Activated CD4-positive, alpha-beta T cell treated with anti-CD3 and anti-CD28 coated beads for 1 hour (primary cell): ENCODE measurements around the gene PNPLA7.

Experiments used
- DNase-seq: peaks from one replicate; pipeline ENCODE4 v3.0.0-alpha.2; 2020

Gene PNPLA7

DNA sequence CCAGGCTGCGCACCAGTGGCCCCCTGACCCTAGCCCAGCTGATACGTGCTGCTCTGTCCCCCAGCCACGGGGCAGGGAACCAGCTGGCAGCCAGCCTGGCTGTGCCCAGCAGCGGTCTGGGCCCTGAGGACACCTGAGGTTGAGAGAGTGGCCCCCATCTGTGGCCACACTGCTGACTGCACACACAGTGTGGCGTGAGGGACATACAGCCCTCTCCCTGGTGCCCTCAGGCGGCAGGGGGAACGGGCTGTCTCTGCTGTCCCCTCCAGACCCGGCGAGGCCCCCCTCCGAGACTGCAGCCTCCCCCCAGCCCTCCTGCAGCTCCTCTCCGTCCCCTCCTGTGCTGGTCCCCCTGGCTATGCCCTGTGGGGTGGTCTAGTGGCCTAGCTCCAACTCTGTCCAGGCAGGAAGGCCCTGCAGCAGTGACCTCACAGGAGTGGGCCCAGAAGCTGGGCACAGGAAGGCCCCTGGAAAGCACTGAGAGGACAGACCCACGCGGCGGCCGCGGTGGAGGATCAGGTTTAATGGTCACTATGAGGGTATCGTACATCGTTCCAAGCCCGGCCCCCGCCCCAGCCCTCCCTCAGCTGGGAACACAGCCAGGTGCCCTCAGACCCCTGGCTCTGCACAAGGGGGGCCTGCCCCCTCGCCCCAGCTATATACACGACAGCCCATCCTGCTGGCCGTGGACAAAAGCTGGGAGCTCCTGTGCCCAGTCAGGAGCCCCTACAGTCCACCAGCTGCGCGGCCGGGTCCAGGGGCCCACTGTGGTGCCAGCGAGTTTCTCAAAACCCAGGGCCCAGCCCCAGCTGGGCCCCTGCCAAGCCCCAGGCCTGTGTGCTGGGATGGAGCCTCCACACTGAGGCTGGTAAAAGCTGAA lies 102.2 kb downstream of the PNPLA7 start:
- no peak for DNase-seq

DNA sequence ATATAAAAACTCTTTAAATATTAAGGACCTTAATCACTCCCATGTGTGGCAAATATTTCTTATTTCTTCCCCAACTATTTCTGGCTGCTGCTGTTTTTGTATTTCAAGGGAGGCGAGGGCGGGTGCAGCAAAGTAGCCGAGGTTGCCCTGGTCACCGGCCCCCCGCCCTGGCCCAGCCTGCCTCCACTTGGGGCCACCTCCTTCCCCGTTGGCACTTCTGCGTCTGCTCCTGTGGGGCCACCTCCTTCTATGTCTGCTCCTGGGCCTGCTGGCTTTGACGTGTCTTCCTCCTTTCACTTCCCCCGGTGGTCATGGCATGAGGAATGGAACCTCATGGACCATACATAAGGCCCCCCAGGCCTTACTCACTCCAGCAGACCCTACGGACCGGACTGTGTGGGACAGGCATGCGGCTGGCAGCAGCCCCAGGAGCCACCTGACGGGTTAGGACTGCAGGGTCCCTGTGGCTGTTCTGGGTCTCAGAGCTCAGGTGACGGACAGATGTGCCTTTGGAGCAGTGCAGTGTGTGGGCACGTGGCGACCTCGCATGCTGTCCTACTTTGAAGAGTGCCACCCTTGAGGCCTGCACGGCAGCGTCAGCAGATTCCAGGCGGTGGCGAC lies 103.2 kb downstream of the PNPLA7 start:
- DNase-seq: no peak

DNA sequence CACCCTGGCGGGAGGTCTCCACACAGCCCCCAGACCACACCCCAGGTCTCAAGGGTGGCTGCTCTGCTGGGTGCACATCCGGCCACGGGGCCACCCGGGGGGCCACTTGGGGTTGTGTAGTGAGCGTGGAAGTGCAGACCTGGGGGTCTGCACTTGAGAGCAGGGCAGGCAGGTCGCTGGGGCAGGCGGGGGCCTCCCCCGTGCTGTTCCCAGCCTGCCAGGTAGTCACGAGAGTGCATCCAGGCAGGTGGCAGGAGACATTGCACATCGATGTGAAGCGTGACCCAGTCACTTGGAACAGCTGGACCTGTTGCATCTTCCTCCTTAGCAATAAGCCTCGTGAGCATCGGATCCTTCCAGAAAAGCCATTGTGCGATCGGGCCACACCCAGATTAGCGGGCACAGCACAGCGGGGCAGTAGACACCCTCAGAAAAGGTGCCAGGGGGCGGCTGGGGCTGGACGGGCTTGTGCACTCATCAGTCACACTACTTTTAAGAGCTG lies 104.2 kb downstream of the PNPLA7 start:
- DNase-seq: no peak

DNA sequence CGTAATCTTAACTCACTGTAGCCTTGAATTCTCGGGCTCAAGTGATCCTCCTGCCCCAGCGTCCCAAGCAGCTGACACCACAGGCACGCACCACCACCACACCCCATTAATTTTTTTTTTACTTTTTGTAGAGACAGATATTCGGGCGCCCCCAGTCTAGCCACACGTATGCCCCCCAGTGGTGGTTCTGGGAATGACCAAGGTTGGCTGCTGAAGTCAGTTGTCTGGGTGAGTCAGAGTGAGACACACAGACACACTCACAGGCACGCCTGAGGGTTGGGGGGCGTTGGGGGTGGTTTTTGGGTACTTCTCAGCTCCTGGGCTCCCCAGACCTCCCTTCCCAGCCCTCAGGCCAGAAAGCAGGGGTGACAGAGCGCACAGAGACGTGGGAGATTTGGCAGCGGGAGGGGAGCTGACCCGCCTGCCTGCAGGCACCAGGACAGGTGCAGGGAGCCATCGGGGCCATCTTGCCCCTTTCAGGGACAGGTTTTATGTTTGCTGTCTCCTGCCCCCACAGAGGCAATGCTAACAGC lies 104.9 kb downstream of the PNPLA7 start:
- peak; percentile 75 for DNase-seq

GRCh38 chr9:137444106-137444790 lies 106.0 kb downstream of the PNPLA7 start:
- DNase-seq: no peak

DNA sequence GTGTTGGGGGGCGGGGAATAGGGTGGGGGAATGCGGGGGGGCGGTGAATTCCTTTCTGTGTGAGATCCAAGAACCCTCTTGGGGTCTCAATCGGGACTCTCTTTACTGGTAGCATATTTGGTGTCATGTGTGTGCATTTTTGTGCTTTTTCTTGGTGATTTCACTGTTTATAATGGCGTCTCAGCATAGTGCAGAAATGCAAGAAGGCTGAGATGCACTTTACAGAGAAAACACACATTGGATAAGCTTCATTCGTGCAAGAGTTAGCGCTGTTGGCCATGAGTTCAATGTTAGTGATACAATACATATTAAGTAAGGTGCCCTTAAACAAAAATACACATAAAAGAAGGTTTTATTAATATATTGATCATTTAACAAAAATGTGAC lies 108.3 kb downstream of the PNPLA7 start:
- DNase-seq: no peak

GRCh38 chr9:137441289-137441934 lies 108.8 kb downstream of the PNPLA7 start, which contains the start of gene ENTPD8:
Gene ENTPD8 (minus strand): TSS chr9:137441357. CDS start chr9:137438285, 3,072 bp downstream.
- no peak for DNase-seq

DNA sequence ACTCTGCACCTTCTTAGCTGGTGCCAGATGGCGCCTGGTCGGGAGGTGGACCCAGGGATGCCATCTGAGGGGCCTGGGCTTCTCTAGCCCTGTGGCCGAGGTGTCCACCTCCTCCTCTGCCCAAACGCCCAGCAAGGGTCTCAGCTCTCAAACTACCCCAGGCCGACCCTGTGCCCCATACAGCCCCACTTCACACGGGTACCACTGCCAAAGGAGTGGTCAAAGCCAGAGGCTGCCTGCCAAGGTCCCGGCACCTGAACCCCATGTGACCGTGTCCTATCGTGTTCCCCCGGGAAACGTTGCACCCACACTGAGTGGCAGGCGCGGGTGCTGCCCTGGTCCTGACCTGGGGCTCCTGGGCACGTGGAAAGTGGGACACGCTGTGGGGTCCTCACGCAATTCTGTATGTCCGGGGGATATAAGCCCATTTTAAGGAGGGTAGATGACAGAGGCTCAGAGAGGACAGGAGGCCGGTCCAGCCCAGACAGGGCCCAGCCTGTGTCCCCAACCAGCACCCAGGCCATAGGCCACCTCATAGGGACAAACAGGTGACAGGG lies 111.0 kb downstream of the PNPLA7 start:
- no peak for DNase-seq

- DNase-seq: no peak
Observed at GRCh38 chr9:137438591-137439157, 111.5 kb downstream of the PNPLA7 start.

GRCh38 chr9:137437691-137438590 lies 112.3 kb downstream of the PNPLA7 start:
- DNase-seq: no peak

- no peak for DNase-seq
Observed at GRCh38 chr9:137436761-137437600, 113.2 kb downstream of the PNPLA7 start.

DNA sequence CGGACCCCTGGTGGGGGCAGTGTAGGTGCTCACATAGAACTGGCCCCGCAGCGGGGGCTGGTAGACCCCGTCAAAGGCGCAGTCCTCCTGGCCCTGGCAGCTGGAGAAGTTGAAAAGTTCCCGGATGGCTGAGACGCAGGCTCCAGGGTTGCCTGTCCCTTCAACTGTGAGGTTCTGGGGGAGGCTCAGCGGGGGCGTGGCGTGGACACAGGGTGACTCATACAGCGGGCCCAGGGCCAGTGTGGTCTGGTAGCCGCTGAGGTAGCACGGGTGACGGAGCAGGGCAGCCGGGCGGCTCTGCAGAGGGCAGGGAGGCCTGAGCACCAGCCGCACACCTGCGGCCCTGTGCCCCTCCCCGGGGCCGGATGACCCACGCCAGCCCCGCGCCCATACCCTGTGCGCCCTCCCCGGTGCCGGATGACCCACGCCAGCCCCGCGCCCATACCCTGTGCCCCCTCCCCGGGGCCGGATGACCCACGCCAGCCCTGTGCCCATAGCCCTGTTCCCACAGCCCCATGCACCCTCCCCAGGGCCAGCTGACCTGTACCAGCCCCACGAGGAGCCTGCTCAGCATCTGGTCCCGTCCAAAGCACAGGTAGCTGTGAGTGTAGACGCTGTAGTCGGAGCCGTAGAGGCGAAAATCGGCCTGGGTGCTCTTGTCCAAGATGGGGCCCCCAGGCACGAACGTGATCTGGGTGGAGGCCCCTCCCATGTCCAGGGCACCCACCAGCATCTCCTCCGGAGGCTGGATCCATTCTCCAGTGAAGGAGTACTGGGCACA lies 114.0 kb downstream of the PNPLA7 start:
- DNase-seq: no peak

- DNase-seq: no peak
Observed at GRCh38 chr9:137435381-137435891, 114.8 kb downstream of the PNPLA7 start.

DNA sequence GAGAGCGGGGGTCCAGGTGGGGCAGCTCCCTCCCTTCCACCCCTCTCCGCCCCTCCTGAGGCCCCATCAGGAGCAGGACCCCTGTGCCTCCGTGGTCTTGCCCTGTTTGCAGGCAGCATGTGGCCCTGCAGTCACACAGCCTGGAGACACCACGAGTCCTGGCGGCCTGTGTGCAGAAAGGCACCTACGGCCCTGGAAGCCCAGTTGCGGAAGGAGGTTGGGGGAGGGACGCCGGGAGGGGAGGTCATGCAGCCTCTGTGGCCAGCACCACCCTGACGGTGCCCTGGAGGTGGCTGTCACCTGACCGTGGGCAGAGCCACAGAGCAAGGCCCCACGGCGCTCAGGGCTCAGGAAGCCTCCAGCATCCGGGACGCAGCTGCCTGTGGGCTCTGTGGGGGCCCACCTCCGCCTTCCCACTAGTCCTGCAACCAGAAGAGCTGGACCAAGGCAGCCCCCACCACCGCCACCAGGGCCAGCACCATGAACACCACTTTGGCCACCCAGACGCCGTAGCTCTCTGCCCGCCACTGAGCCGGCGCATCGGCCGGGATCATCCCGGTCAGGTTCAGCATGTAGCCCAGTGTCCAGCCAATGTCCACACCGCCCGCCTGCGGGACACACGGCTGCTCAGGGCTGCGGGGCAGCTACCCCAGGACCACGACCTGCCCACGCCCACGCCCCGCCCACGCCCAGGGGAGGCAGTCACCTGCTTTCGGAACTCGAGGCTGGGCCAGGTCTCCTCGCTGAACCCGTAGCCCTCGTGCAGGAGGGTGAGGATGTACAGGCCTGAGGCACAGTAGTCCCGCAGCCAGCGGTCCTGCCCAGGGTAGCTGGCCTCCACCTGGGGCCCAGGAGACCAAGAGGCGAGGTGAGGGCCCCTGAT lies 115.5 kb downstream of the PNPLA7 start:
- DNase-seq: no peak

DNA sequence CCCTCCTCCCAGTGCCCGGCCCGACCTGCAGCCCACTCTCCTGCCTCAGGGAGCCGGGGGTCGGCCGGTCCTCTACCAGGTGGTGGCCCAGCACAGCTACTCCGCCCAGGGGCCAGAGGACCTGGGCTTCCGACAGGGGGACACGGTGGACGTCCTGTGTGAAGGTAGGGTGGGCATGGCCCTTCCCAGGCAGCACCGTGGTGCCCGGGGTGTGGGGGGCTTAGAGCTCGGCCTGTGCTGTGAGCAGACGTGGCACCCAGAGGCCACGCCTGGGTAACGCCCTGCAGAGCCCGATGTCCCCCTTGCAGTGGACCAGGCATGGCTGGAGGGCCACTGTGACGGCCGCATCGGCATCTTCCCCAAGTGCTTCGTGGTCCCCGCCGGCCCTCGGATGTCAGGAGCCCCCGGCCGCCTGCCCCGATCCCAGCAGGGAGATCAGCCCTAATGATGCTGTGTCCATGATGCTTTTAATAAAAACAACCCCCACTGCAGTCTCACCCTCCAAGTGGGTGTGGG lies 116.2 kb downstream of the PNPLA7 start:
- DNase-seq: no peak

DNA sequence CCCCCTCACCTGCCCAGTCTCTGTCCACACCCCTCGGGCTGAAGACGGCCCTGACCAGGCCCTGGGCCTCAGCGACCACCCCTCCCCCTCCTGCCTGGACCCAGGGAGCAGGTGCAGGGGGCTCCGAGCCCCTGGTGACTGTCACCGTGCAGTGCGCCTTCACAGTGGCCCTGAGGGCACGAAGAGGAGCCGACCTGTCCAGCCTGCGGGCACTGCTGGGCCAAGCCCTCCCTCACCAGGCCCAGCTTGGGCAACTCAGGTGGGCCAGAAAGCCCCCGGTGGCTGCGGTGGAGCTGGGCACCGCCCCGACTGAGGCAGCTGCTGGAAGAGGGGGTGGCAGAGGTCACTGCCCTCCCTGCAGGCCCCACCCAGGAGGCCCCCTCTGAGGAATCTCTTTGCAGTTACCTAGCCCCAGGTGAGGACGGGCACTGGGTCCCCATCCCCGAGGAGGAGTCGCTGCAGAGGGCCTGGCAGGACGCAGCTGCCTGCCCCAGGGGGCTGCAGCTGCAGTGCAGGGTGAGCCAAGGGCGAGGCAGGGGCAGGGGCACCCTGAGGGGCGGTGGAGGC lies 116.8 kb downstream of the PNPLA7 start:
- DNase-seq: no peak

DNA sequence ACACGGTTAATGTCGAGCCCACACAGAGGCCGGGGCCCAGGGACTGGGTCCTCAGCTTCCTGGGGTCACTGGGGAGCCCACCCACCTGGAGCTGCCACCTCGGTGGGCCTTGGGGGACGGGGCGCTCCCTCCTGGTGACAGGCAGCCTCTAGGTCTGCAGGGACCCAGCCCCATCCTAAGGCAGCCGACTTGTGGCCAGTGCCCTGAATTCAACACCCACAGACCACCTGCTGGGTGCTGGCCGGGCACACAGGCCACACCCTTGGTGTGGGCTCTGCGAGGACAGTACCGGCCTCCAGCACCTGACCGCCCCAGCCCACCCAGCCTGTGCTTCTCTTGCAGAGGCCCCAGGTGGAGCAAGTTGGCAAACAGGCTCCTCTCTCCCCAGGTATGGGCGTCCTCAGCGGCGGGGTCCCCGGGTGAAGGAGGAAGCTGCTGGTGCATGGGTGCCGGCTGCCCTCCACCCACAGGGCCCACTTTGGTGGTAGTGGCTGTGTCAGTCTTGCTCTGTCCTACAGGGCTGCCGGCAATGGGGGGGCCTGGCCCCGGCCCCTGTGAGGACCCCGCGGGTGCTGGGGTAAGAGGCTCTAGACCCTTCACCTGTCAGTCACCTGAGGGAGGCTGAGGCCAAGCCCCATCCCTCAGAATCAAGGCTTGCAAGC lies 117.4 kb downstream of the PNPLA7 start:
- DNase-seq: no peak
